ENCODE results near the gene PLEKHG7.
A peak's percentile ranks its signal among the peaks of the same experiment; 100 is the strongest.
"Not testable (repeated sequence)": the region's sequence is repeated elsewhere in the genome, so short reads cannot be mapped to it uniquely, and the experiment has no call there.

Gene PLEKHG7

GRCh38 chr12:92702754-92703679 lies at the start of gene PLEKHG7:
Gene PLEKHG7 (plus strand): TSS chr12:92702989. CDS start chr12:92706632, 3,643 bp downstream.
- DNase-seq, result no peak

GRCh38 chr12:92654256-92654655 lies 48.5 kb upstream of the PLEKHG7 start:
- not testable (repeated sequence) for DNase-seq

- DNase-seq, result no peak
These were observed 47.9 kb upstream of the PLEKHG7 start for GRCh38 chr12:92654929-92655328.

GRCh38 chr12:92656911-92657310 lies 45.9 kb upstream of the PLEKHG7 start:
- DNase-seq, result no peak

- DNase-seq, result no peak
These were observed 45.0 kb upstream of the PLEKHG7 start for GRCh38 chr12:92657770-92658169.

- no peak for DNase-seq
These were observed 44.2 kb upstream of the PLEKHG7 start for GRCh38 chr12:92658611-92659010.

GRCh38 chr12:92661269-92661668 lies 41.5 kb upstream of the PLEKHG7 start:
- no peak for DNase-seq

GRCh38 chr12:92665496-92665895 lies 37.3 kb upstream of the PLEKHG7 start:
- DNase-seq, result no peak

- no peak for DNase-seq
These were observed 34.0 kb upstream of the PLEKHG7 start for GRCh38 chr12:92668739-92669138.

GRCh38 chr12:92671524-92671923 lies 31.3 kb upstream of the PLEKHG7 start:
- DNase-seq, result not testable (repeated sequence)

- no peak for DNase-seq
These were observed 29.0 kb upstream of the PLEKHG7 start for GRCh38 chr12:92673756-92674155.

- no peak for DNase-seq
These were observed 28.3 kb upstream of the PLEKHG7 start for GRCh38 chr12:92674500-92674899.

- DNase-seq, result peak; percentile 21 to 22
These were observed 27.5 kb upstream of the PLEKHG7 start for GRCh38 chr12:92675092-92675865.

- no peak for DNase-seq
These were observed 26.1 kb upstream of the PLEKHG7 start for GRCh38 chr12:92676710-92677109.

GRCh38 chr12:92690601-92691000 lies 12.2 kb upstream of the PLEKHG7 start:
- no peak for DNase-seq

- DNase-seq, result no peak
These were observed 7.7 kb upstream of the PLEKHG7 start for GRCh38 chr12:92695056-92695455.

GRCh38 chr12:92695577-92695976 lies 7.2 kb upstream of the PLEKHG7 start:
- no peak for DNase-seq

- DNase-seq, result no peak
These were observed 6.6 kb upstream of the PLEKHG7 start for GRCh38 chr12:92696216-92696615.

- no peak for DNase-seq
These were observed 4.3 kb upstream of the PLEKHG7 start for GRCh38 chr12:92698474-92698873.

GRCh38 chr12:92701441-92701840 lies 1.3 kb upstream of the PLEKHG7 start:
- DNase-seq, result no peak

- no peak for DNase-seq
These were observed 997 bp downstream of the PLEKHG7 start for GRCh38 chr12:92703786-92704185.

- DNase-seq, result no peak
These were observed 3.8 kb downstream of the PLEKHG7 start for GRCh38 chr12:92706594-92706993.

GRCh38 chr12:92707926-92708325 lies 5.1 kb downstream of the PLEKHG7 start:
- DNase-seq, result no peak

- DNase-seq, result no peak
These were observed 12.8 kb downstream of the PLEKHG7 start for GRCh38 chr12:92715625-92716024.

All from activated T-cell treated with anti-CD3 and anti-CD28 coated beads, Interleukin-2, amount 50 U/mL, for 48 hours (primary cell).